HAP-1 (cell line): ENCODE measurements around the gene ITSN2.

Experiments
- DNase-seq, 2 experiments: peaks; one replicate each; pipeline ENCODE4 v3.0.0-alpha.2; 2016 to 2020; ENCODE audit warnings: low spot score in 2 of 2
- H3K27me3 ChIP-seq: fragments of 250-450 bp; sonication (Bioruptor Pico); 2 replicates; pipeline ENCODE4 v1.5.1; 2020; ENCODE audit warnings: low read depth, mild to moderate bottlenecking, moderate library complexity
- H3K36me3 ChIP-seq: fragments of 250-450 bp; sonication (Bioruptor Pico); replicated peaks from 2 replicates; pipeline ENCODE4 v1.5.1; 2020; ENCODE audit warnings: mild to moderate bottlenecking
- H3K4me1 ChIP-seq: fragments of 250-450 bp; sonication (Bioruptor Pico); 2 replicates; pipeline ENCODE4 v1.5.1; 2020; ENCODE audit warnings: mild to moderate bottlenecking
- H3K4me3 ChIP-seq: fragments of 250-450 bp; sonication (Bioruptor Pico); 2 replicates; pipeline ENCODE4 v1.5.1; 2020; ENCODE audit warnings: mild to moderate bottlenecking, moderate library complexity
- H3K9me3 ChIP-seq: fragments of 250-450 bp; sonication (Bioruptor Pico); 2 replicates; pipeline ENCODE4 v1.5.1; 2020; ENCODE audit warnings: mild to moderate bottlenecking, moderate library complexity
- in situ Hi-C: fragments of 300-500 bp; cut with MboI; formaldehyde crosslinking; loops from 3 replicates; pipeline ENCODE4 v1.14.3; 2020; ENCODE audit warnings: low sequenced_read_pairs, inconsistent platforms, mixed read lengths

Gene ITSN2

DNA sequence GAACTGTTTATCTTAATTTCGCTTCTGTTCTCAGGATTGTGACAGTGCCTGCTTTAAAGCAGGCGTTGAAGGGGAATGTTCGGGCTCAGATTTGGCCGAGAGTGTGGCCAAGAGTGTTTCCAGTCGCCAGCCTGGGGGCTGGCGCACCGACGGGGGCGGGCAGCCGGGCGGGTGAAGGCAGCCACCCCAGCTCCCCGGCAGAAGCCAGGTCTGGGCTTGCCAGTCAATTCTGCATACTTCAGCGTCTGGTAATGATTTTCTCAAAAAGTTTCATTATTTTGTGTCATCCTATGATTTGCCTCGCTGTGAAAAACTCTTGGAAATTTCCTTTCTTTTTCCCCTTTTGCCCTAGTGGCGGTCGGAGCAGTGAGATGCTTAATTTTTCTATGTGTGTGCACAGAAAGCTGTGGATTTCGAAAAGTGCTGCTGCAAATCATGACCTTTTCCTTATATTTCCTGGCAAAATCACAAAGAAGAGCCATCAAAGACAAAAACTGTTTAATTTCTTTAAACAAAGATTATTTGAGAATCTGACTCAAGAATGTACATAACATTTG lies 184.6 kb downstream of the ITSN2 start:
- DNase-seq, result no peak
- Histone ChIP-seq H3K27me3 (no peaks in the 10 kb centered on the region; the same call in 1 of the 2 replicates), H3K9me3 (no peaks in the 10 kb centered on the region), H3K36me3 (no peaks in the 10 kb centered on the region), H3K4me3 (no peak overlapping the region), H3K4me1 (no peaks in the 10 kb centered on the region)
- in situ Hi-C loops, result no loop called here

DNA sequence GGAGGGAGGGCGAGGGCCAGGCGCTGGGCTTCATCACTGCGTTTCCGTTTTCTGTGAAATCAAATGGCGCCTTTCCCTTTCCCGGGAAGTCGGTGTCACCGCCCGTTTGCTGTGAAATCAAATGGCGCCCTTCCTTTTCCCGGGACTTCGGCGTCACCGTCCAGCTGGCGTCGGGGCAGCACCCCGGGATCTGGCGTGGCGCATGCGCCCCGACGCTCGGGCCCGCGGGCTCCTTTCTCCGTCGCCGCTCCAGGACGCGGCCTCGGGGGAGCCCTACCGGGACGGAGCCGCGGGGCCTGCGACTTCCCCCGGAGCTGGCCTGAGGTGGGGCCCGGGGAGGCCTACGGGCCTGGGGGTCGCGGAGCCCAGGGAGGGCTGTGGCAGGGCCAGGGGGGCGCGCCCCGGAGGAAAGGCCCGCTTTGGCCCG lies 185.5 kb downstream of the ITSN2 start, which contains the start of gene FAM228A:
Gene FAM228A (plus strand): TSS at position 203 of the 427 bp plus-strand sequence. CDS start 428 bp downstream, outside the sequence.
- Histone ChIP-seq H3K4me1 (no peaks in the 10 kb centered on the region), H3K36me3 (no peaks in the 10 kb centered on the region), H3K4me3 (no peak within 1 kb of the TSS), H3K27me3 (no peaks in the 10 kb centered on the region; the same call in 1 of the 2 replicates), H3K9me3 (no peaks in the 10 kb centered on the region)
- in situ Hi-C loops, result no loop called here
- no peak for DNase-seq

DNA sequence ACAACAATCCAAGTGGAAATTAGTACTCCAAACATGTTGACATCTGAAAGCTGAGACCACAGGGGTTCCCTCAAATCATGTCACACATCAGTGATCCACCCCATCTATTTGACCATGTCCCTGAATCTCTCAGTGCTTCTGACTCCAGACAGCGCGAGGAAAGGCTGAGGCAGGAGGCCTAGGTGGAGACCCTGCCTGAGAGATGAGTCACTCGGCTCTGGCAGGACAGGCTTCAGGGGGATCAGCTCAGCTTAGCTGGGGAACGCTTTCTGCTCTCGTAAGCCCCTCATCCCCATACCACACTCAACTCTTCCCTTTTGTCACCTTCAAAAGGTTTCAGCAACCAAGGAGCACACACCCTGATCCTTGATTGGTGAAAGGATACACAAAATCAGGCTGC lies 191.3 kb downstream of the ITSN2 start:
- no peaks in the 10 kb centered on the region for H3K4me1 ChIP-seq
- no peak for DNase-seq
- in situ Hi-C loops, result no loop called here
- H3K27me3 ChIP-seq, result no peaks in the 10 kb centered on the region; the same call in 1 of the 2 replicates
- H3K36me3 ChIP-seq, result no peaks in the 10 kb centered on the region
- H3K4me3 ChIP-seq, result no peak overlapping the region
- H3K9me3 ChIP-seq, result no peaks in the 10 kb centered on the region

- 0 out of 2 replicates have a peak, but pooled peaks cover 2% of the 10 kb centered on the region for H3K9me3 ChIP-seq
- in situ Hi-C loops, result no loop called here
- no peaks in the 10 kb centered on the region for H3K36me3 ChIP-seq
- peak in 1 of 2 experiments; percentile 73 for DNase-seq
- H3K4me3 ChIP-seq, result no peak overlapping the region
- no peaks in the 10 kb centered on the region for H3K4me1 ChIP-seq
- H3K27me3 ChIP-seq, result no peaks in the 10 kb centered on the region
Observed at GRCh38 chr2:24164416-24164973, 195.8 kb downstream of the ITSN2 start.

DNA sequence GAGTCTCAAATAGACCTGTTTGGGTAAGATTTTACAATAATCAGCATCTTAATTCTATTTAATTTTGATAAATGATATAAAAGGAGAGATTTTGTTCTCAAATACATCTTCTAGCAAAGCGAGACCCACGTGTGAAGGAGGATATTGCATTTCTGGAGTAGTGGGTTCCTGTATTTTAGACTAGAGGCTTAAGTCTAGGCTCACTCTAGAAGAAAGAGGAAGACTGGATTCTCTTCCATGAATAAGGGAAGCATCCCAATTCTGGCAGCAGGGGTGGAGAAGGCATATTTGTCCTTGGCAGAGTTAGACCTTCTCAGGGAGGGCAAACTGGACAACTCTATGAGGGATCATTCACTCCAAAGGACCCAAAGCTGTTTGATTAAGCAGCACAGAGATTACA lies 196.7 kb downstream of the ITSN2 start:
- no peak for DNase-seq
- Histone ChIP-seq H3K9me3 (0 out of 2 replicates have a peak, but pooled peaks cover 2% of the 10 kb centered on the region), H3K27me3 (no peaks in the 10 kb centered on the region), H3K4me1 (no peaks in the 10 kb centered on the region), H3K4me3 (no peak overlapping the region), H3K36me3 (no peaks in the 10 kb centered on the region)
- in situ Hi-C loops, result no loop called here

- in situ Hi-C loops, result no loop called here
- H3K36me3 ChIP-seq, result no peaks in the 10 kb centered on the region
- no peaks in the 10 kb centered on the region for H3K4me1 ChIP-seq
- no peak for DNase-seq
- no peak overlapping the region for H3K4me3 ChIP-seq
- 0 out of 2 replicates have a peak, but pooled peaks cover 2% of the 10 kb centered on the region for H3K9me3 ChIP-seq
- no peaks in the 10 kb centered on the region for H3K27me3 ChIP-seq
Observed at GRCh38 chr2:24163186-24163585, 197.2 kb downstream of the ITSN2 start.

GRCh38 chr2:24162494-24162893 lies 197.8 kb downstream of the ITSN2 start:
- H3K4me3 ChIP-seq, result no peak overlapping the region
- no peak for DNase-seq
- 0 out of 2 replicates have a peak, but pooled peaks cover 2% of the 10 kb centered on the region for H3K9me3 ChIP-seq
- H3K27me3 ChIP-seq, result no peaks in the 10 kb centered on the region
- in situ Hi-C loops, result no loop called here
- H3K36me3 ChIP-seq, result no peaks in the 10 kb centered on the region
- H3K4me1 ChIP-seq, result no peaks in the 10 kb centered on the region

DNA sequence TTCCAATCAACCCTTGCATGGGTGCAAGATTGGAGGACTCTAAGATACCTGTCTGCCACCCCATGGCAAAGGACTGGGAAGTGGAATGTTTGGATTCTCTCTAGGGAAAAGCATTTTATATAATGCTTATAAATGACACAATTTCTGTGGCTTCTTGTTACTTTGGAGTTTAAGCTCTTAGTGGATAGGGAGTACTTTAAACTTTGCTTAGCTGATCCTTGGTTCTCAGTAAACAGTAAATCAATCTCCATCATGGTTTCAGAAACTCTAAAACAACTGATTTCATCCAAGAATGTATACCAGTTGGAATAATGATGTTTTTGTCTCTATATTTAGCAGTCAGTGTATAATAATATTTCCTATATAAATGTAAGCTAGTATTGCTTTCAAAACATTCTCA lies 199.6 kb downstream of the ITSN2 start:
- H3K27me3 ChIP-seq, result no peaks in the 10 kb centered on the region
- H3K4me1 ChIP-seq, result no peaks in the 10 kb centered on the region
- in situ Hi-C loops, result no loop called here
- H3K36me3 ChIP-seq, result no peaks in the 10 kb centered on the region
- H3K9me3 ChIP-seq, result 0 out of 2 replicates have a peak, but pooled peaks cover 2% of the 10 kb centered on the region
- no peak for DNase-seq
- no peak overlapping the region for H3K4me3 ChIP-seq

DNA sequence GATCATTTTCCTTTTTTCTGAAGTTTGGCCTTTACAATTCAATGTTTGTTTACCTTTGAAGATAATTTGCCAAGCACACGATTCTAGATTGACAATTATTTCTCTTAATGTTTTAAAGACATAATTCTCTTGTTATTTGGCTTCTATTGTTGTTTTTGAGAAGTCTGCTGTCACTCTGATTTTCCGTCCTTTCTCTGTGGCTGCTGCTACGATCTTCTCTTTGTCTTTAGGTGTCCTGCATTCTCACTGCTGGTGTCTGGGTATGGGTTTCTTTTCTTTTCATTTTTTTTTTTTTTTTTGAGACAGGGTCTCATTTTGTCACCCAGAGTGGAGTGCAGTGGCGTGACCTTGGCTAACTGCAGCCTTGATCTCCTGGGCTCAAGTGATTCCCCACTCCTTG lies 200.6 kb downstream of the ITSN2 start:
- no peak for DNase-seq
- no peak overlapping the region for H3K4me3 ChIP-seq
- H3K9me3 ChIP-seq, result 0 out of 2 replicates have a peak, but pooled peaks cover 2% of the 10 kb centered on the region
- no peaks in the 10 kb centered on the region for H3K27me3 ChIP-seq
- H3K36me3 ChIP-seq, result no peaks in the 10 kb centered on the region
- no peaks in the 10 kb centered on the region for H3K4me1 ChIP-seq
- in situ Hi-C loops, result no loop called here

DNA sequence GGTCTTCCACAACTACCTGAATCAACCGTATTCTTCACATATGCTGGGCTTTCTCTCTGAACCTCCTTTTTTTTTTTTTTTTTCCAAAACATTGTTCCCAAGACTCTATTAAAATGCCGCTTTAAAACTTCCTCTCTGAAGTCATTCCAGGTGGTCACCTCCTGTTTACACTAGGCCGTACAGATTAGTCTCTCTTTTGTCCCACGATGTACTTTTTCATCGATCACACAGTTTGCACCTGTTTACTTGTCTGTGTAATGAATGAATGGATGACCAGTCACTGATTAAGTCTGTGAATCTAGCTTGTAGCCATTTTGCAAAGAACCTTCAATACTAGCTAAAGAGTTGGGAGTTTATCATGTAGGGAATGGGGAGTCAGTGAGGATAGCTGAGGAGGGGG lies 202.2 kb downstream of the ITSN2 start:
- Histone ChIP-seq H3K27me3 (no peaks in the 10 kb centered on the region), H3K4me1 (no peaks in the 10 kb centered on the region), H3K4me3 (no peak overlapping the region), H3K9me3 (0 out of 2 replicates have a peak, but pooled peaks cover 2% of the 10 kb centered on the region), H3K36me3 (no peaks in the 10 kb centered on the region)
- in situ Hi-C loops, result no loop called here
- DNase-seq, result no peak

- in situ Hi-C loops, result no loop called here
- Histone ChIP-seq H3K9me3 (no peaks in the 10 kb centered on the region), H3K4me1 (no peaks in the 10 kb centered on the region), H3K36me3 (no peaks in the 10 kb centered on the region), H3K27me3 (no peaks in the 10 kb centered on the region), H3K4me3 (no peak overlapping the region)
- DNase-seq, result no peak
Observed at GRCh38 chr2:24153478-24153877, 206.9 kb downstream of the ITSN2 start.
